Activated CD4-positive, alpha-beta T cell treated with anti-CD3 and anti-CD28 coated beads for 36 hours (primary cell): ENCODE results near the gene LUC7L3. TPM values are rescaled to one million over a fixed set of nuclear protein-coding genes. Genes with fewer than 3 reads are reported as not detected.
"Not testable (repeated sequence)": the region's sequence is repeated elsewhere in the genome, so short reads cannot be mapped to it uniquely, and the experiment has no call there.

Experiments
- ATAC-seq: fragments of 200-7000 bp; cut with Tn5 transposase; one replicate; pipeline ENCODE4 v1.10.0; 2021; ENCODE audit warnings: mild to moderate bottlenecking, moderate library complexity
- CTCF ChIA-PET: fragments of 350-600 bp; sonication (Branson Sonifier 250); formaldehyde crosslinking; loops from one replicate; lab custom pipeline; 2021; ENCODE audit warnings: antibody characterized with exemption; lab: Charles Lee
- POLR2A ChIA-PET: fragments of 350-600 bp; sonication (Branson Sonifier 250); formaldehyde crosslinking; loops from one replicate; lab custom pipeline; 2021; ENCODE audit warnings: antibody characterized with exemption, inconsistent platforms; lab: Charles Lee
- DNase-seq: peaks from one replicate; pipeline ENCODE4 v3.0.0-alpha.2; 2020
- H3K27ac Mint-ChIP-seq: one replicate; pipeline ENCODE4 v1.8.0; 2021; ENCODE audit warnings: mixed read lengths
- H3K27me3 Mint-ChIP-seq: one replicate; pipeline ENCODE4 v1.8.0; 2021; ENCODE audit warnings: mixed read lengths
- H3K36me3 Mint-ChIP-seq: one replicate; pipeline ENCODE4 v1.8.0; 2021; ENCODE audit warnings: low read depth, mixed read lengths
- H3K4me1 Mint-ChIP-seq: one replicate; pipeline ENCODE4 v1.8.0; 2021; ENCODE audit warnings: mixed read lengths
- H3K4me3 Mint-ChIP-seq: one replicate; pipeline ENCODE4 v1.8.0; 2021; ENCODE audit warnings: mild to moderate bottlenecking, moderate library complexity, mixed read lengths
- H3K9me3 Mint-ChIP-seq: one replicate; pipeline ENCODE4 v1.8.0; 2021; ENCODE audit warnings: low read depth, mixed read lengths
- intact Hi-C, 2 experiments: fragments of 100-400 bp; cut with DNase I in 1 of 2; cut with micrococcal nuclease in 1 of 2; formaldehyde crosslinking; loops; one replicate each; pipeline versions ENCODE4 v1.14.2 to v1.15.1; 2022 to 2024; cut with DNase I, micrococcal nuclease
- microRNA-seq: library from miRNA; unstranded; fragments of <30 nt; microRNA quantifications from one replicate; pipeline ENCODE4 v1.2.0, GENCODE V29; 2021; ENCODE audit warnings: borderline replicate concordance
- total RNA-seq, 2 experiments: library from RNA; stranded (reverse); gene quantifications; one replicate each; pipeline ENCODE4 v1.2.3, GENCODE V29; 2021

Gene LUC7L3
- total RNA-seq, 2 experiments from 2014 or later = 112 to 120 TPM

DNA sequence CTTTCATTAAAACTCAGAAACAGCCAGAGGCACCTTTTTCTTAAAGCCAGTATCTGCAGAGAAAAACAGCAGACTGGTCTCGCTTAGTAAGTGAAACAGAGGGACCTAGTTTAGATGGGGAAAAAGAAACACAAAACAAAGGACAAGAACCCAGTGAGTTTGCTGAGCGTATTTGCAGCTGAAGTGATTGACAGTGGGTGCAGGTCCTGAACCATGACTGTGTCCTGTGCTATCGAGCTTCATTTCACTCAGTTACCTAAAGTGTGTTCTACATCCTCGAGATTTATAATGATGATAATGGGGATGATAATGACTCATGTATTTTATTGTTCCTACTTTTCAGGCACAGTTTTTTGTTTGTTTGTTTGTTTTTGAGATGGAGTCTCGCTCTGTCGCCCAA, 84.3 kb downstream of the LUC7L3 start:
- ATAC-seq (no peak), DNase-seq (no peak)
- Mint-ChIP-seq H3K36me3 (no peaks in the 10 kb centered on the region), H3K9me3 (no peaks in the 10 kb centered on the region), H3K27ac (no peak overlapping the region), H3K4me1 (no peaks in the 10 kb centered on the region), H3K27me3 (no peaks in the 10 kb centered on the region), H3K4me3 (no peak overlapping the region)
- CTCF ChIA-PET = interaction anchor here (0.6 to 9.5 kb wide), 6 partner anchors 9 to 155 kb away, joined by 3 to 52 read pairs (median 4); no protein-coding TSS in a partner anchor
- POLR2A ChIA-PET = interaction anchor here (0.7 kb wide), 1 partner anchor 17 kb away, joined by 3 read pairs; no protein-coding TSS in a partner anchor
- intact Hi-C loops = no loop called here

- H3K27me3 Mint-ChIP-seq, ATAC-seq, H3K27ac Mint-ChIP-seq, CTCF ChIA-PET, H3K9me3 Mint-ChIP-seq, POLR2A ChIA-PET, H3K36me3 Mint-ChIP-seq, H3K4me1 Mint-ChIP-seq, H3K4me3 Mint-ChIP-seq, intact Hi-C loops, DNase-seq: not testable (repeated sequence)
Measured at GRCh38 chr17:50804749-50805475, 85.5 kb downstream of the LUC7L3 start.

DNA sequence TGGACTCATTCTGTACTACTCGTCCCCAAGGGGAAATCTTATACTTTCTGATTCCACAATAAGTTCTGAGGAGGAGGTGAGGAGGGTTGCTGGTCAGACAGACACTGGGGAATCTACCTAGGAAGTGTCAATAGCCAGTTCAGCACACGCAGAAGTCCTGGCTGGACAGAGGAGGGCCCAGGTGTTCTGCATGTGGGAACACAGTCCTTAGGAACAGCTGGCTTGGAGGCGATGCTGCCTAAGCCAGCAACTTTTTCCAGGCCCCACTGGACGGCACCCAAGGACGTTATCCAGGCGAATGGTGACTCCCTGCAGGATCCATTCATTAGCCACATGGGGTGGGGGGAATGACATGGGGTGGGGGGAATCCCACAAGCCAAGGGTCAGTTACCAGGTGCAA, 86.1 kb downstream of the LUC7L3 start:
- ATAC-seq (no peak), DNase-seq (no peak)
- H3K4me1 Mint-ChIP-seq = no peaks in the 10 kb centered on the region
- POLR2A ChIA-PET = interaction anchor here (0.6 kb wide), 1 partner anchor 1521 kb away, joined by 4 read pairs; no protein-coding TSS in a partner anchor
- intact Hi-C loops = no loop called here
- H3K27me3 Mint-ChIP-seq = no peaks in the 10 kb centered on the region
- H3K4me3 Mint-ChIP-seq = no peak overlapping the region
- CTCF ChIA-PET = interaction anchor here (0.7 to 1.2 kb wide), 2 partner anchors 22 to 24 kb away, joined by 3 to 4 read pairs; no protein-coding TSS in a partner anchor
- no peak overlapping the region for H3K27ac Mint-ChIP-seq
- no peaks in the 10 kb centered on the region for H3K9me3 Mint-ChIP-seq
- no peaks in the 10 kb centered on the region for H3K36me3 Mint-ChIP-seq

Small RNAs within 50 kb of the gene (microRNA-seq; reads per million reads assigned to microRNA genes)
- not detected for gene MIR8059

Other genes starting within 250 kb of the LUC7L3 start
- 10 to 100 TPM; 21.5 to 29.0 TPM for gene RSAD1, start 240.7 kb upstream of the LUC7L3 start, total RNA-seq
- 1 to 10 TPM; 1.4 to 1.8 TPM for gene MYCBPAP, start 211.2 kb upstream of the LUC7L3 start, total RNA-seq
- gene EPN3, start 186.9 kb upstream of the LUC7L3 start, total RNA-seq = not detected
- 10 to 100 TPM in 1 of 2 experiments, 1 to 10 TPM in 1; 9.0 to 10.7 TPM for gene SPATA20, start 172.4 kb upstream of the LUC7L3 start, total RNA-seq
- gene CACNA1G, start 158.9 kb upstream of the LUC7L3 start, total RNA-seq = not detected
- not detected for gene ABCC3, start 84.7 kb upstream of the LUC7L3 start, total RNA-seq
- gene ANKRD40, start 11.7 kb upstream of the LUC7L3 start, total RNA-seq = 10 to 100 TPM; 28.0 to 29.8 TPM
- gene ANKRD40CL, start 47.9 kb downstream of the LUC7L3 start, total RNA-seq = not detected
- not detected for gene WFIKKN2, start 116.0 kb downstream of the LUC7L3 start, total RNA-seq
- gene TOB1, start 146.8 kb downstream of the LUC7L3 start, total RNA-seq = 10 to 100 TPM; 31.3 to 43.0 TPM